Mucosa of rectum (tissue), 2 donors: ENCODE measurements around the gene EEF1E1.

ENCODE experiments used
- H3K27ac ChIP-seq, 2 donors: one replicate each; pipeline ENCODE4 v1.7.0; 2013; ENCODE audit warnings: inconsistent platforms in 2 of 2, low read depth in 2 of 2, low read length in 2 of 2
- H3K27me3 ChIP-seq, 2 donors: one replicate each; pipeline ENCODE4 v1.7.0; 2013; ENCODE audit warnings: low read length in 2 of 2; ENCODE audit not compliant: control insufficient read depth in 2 of 2, insufficient read depth in 2 of 2
- H3K36me3 ChIP-seq, 2 donors: one replicate each; pipeline ENCODE4 v1.7.0; 2013; ENCODE audit warnings: low read length in 2 of 2; ENCODE audit not compliant: control insufficient read depth in 2 of 2, insufficient read depth in 2 of 2
- H3K4me1 ChIP-seq, 2 donors: one replicate each; pipeline ENCODE4 v1.7.0; 2013; ENCODE audit warnings: low read length in 2 of 2, mild to moderate bottlenecking in 1 of 2; ENCODE audit not compliant: control insufficient read depth in 2 of 2, insufficient read depth in 2 of 2
- H3K4me3 ChIP-seq, 2 donors: one replicate each; pipeline ENCODE4 v1.7.0; 2013; ENCODE audit warnings: low read length in 2 of 2
- H3K9ac ChIP-seq, 2 donors: one replicate each; pipeline ENCODE4 v1.7.0; 2013; ENCODE audit warnings: low read length in 2 of 2, low read depth in 1 of 2, mild to moderate bottlenecking in 1 of 2
- H3K9me3 ChIP-seq, 2 donors: one replicate each; pipeline ENCODE4 v1.7.0; 2013; ENCODE audit warnings: low read length in 2 of 2; ENCODE audit not compliant: control insufficient read depth in 2 of 2
- donor health status: healthy.
- donor health status: Normal muscosa, but diverticular disease.

The EEF1E1 gene

DNA sequence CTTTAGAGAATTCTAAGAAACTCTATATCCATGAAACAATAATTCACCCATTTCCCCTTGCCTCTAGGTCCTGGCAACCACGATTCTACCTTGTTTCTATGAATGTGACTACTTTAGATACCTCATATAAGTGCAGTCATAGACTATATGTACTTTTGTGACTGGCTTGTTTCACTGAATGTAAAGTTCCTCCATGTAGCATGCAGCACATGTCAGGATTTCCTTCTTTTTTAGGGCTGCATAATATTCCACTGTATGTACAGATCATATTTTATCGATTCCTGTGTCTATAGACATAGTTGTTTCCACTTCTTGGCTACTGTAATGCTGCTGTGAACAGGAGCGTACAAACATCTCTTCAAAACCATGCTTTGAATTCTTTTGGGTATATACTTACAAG is 11.7 kb downstream of the EEF1E1 start:
- H3K9me3 ChIP-seq, result peaks cover 0 to 3% of the 10 kb centered on the region in 2 donors
- H3K27me3 ChIP-seq, result no peaks in the 10 kb centered on the region
- no peak overlapping the region for H3K4me3 ChIP-seq
- no peak overlapping the region for H3K9ac ChIP-seq
- H3K36me3 ChIP-seq, result peaks cover 36 to 39% of the 10 kb centered on the region in 2 donors
- H3K4me1 ChIP-seq, result no peaks in the 10 kb centered on the region
- no peak overlapping the region for H3K27ac ChIP-seq

DNA sequence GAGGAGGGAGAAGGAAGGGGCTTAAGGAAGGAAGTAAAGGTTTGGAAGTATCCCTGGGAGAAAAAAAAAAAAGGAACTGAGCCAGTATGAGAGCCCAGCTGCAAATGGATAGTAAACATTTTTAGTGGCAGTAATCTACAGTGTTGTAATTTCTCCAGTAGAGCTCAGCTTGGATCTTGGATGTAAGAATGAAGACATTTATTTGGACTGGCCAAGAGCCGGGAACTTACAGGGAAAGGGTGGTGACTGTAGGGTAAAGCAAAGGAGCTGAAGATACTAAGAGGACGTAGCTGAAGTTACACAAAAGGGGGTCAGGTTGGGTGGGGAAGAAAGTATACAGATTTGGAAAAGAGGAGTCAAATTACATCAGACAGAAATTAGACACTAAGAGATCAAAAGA is 13.5 kb downstream of the EEF1E1 start:
- Histone ChIP-seq H3K4me1 (no peaks in the 10 kb centered on the region), H3K27ac (no peak overlapping the region), H3K36me3 (peaks cover 30 to 31% of the 10 kb centered on the region in 2 donors), H3K9me3 (peaks cover 0 to 3% of the 10 kb centered on the region in 2 donors), H3K9ac (no peak overlapping the region), H3K27me3 (no peaks in the 10 kb centered on the region), H3K4me3 (no peak overlapping the region)

DNA sequence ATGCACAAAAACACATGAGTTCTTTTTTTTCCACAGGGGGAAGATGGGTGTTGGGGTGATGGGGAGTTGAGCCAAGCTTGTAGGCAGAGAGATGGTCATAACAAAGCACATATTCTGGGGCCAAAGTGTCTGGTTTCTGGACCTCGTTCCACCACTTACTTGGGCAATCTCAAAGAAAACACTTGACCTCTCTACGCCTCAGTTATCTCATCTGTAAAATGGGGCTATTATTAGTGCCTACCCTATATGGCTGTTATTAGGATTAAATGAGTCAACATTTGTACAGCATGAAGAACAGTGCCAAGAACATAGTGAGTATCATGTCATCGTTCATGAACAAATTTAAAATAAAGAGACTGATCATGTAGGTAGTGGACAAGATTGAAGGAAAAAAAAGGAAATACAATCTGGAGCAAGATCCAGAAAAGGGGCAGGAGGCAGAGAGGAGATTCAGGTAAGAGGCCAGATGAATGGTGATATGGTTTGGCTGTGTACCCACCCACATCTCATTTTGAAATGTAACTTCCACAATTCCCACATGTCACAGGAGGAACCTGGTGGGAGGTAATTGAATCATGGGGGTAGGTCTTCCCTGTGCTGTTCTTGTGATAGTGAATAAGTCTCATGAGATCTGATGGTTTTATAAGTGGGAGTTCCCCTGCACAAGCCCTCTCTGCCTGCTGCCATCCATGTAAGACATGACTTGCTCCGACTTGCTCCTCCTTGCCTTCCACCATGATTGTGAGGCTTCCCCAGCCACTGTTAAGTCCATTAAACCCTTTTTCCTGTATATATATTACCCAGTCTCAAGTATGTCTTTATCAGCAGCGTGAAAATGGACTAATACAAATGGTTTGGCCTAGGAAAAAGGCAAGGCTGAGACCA is 14.2 kb downstream of the EEF1E1 start:
- Histone ChIP-seq H3K4me1 (no peaks in the 10 kb centered on the region), H3K27ac (no peak overlapping the region), H3K9me3 (peaks cover 0 to 3% of the 10 kb centered on the region in 2 donors), H3K9ac (no peak overlapping the region), H3K36me3 (peaks cover 31 to 32% of the 10 kb centered on the region in 2 donors), H3K27me3 (no peaks in the 10 kb centered on the region), H3K4me3 (no peak overlapping the region)

DNA sequence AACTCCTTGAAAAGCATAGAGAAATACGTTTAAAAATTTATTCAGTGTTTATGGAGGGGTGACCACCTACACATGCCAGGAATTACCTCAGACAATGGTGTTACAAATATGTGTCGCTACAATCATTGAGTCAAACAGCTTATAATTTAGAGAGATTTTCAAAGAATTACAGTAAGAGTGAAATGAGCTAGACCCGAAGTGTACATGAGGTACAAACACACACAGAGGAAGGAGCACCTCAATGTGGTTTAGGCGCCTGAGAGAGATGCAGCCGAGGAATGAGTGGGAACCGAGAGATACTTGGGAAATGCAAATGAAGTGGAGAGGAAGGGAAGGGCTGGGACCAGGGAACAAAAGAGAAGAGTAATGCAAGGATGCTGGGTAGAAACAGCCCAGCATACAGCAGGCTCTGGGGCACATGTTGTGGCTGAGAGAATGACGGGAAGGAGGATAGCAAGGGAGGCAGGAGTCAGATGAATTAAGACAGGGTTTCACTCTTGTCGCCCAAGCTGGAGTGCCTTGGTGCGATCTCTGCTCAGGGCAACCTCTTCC is 15.5 kb downstream of the EEF1E1 start:
- Histone ChIP-seq H3K4me3 (no peak overlapping the region), H3K4me1 (no peaks in the 10 kb centered on the region), H3K27ac (no peak overlapping the region), H3K9ac (no peak overlapping the region), H3K36me3 (peaks cover 31 to 34% of the 10 kb centered on the region in 2 donors), H3K27me3 (no peaks in the 10 kb centered on the region), H3K9me3 (peaks cover 0 to 3% of the 10 kb centered on the region in 2 donors)

DNA sequence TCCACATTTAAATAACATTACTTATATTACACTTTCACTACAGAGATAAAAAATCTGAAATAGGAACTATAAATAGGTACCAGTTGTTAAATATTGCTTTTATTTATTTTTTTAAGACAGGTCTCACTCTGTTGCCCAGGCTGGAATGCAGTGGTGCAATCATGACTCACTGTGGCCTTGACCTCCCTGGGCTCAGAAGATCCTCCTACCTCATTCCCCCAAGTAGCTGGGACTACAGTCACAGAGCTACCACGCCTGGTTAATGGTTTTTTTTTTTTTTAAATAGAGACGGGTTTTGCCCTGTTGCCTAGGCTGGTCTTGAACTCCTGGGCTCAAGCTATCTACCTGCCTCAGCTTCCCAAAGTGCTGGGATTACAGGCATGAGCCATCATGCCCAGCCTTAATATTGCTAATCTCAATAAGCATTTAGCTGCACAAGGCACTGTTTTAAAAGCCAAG is 17.3 kb downstream of the EEF1E1 start:
- Histone ChIP-seq H3K27me3 (no peaks in the 10 kb centered on the region), H3K9me3 (no peaks in the 10 kb centered on the region), H3K36me3 (peaks cover 30 to 31% of the 10 kb centered on the region in 2 donors), H3K4me3 (no peak overlapping the region), H3K4me1 (no peaks in the 10 kb centered on the region), H3K9ac (no peak overlapping the region), H3K27ac (no peak overlapping the region)

DNA sequence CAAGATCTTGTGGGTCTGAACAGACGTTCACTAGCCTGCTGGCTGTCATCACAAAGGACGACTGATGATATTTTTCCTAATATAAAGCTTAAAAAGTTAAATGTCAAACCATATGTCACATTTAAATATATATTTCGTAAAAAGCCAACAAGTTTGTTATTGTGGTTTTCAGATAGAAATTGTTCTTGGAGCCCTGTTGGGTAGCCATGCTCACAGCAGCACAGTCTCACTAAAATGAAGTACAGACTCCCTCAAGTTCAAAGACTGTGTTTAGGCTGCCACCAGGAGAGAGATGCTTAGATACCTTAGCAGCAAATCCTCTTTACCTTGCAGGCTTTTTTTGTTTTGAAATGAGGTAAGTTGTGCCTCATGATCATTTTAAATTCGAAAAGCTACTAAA is 17.8 kb downstream of the EEF1E1 start:
- Histone ChIP-seq H3K4me3 (no peak overlapping the region), H3K27me3 (no peaks in the 10 kb centered on the region), H3K27ac (no peak overlapping the region), H3K9me3 (no peaks in the 10 kb centered on the region), H3K4me1 (no peaks in the 10 kb centered on the region), H3K9ac (no peak overlapping the region), H3K36me3 (peaks cover 28 to 31% of the 10 kb centered on the region in 2 donors)

DNA sequence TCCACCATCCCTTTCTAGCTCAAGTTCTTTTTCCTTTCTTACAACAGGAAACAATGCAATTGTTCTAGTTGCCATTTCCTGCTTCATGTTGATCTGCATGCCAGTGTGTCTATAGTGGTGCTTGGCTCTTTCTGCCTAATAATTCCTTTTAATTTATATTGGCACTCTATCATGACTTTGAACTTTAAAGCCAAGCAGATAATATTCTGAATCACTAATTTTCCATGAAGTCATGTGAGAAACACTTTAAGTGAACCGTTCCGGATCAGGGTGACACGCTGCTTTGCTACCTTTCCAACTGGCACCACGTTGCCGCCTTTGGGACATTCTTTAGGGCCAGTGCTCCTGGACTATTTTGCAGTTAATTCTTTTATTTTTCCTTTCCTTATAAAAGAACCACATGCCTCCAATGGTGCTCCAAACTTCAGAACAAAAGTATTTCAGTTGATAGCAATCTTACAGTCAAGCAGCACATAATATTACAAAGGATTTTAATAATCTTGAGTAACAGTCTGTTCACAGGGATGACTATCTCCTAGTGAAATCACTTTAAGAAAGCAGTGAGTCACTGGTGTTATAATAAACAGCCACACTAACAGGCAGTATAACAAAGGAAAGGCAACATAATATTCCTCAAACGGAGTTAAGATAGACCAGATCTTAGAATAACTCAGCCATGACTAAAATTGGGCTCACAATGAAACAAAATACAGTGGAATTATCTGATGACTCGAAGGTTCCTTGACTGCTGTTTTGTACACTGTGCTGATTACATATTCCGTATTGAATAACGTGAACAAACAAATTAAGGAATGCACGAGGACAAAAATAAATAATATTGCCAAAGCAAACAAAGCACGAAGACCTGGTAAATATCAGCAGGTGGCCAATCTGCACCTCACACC is 19.1 kb downstream of the EEF1E1 start:
- Histone ChIP-seq H3K4me3 (no peak overlapping the region), H3K27ac (no peak overlapping the region), H3K4me1 (no peaks in the 10 kb centered on the region), H3K9ac (no peak overlapping the region), H3K9me3 (no peaks in the 10 kb centered on the region), H3K36me3 (peaks cover 15 to 19% of the 10 kb centered on the region in 2 donors), H3K27me3 (no peaks in the 10 kb centered on the region)

DNA sequence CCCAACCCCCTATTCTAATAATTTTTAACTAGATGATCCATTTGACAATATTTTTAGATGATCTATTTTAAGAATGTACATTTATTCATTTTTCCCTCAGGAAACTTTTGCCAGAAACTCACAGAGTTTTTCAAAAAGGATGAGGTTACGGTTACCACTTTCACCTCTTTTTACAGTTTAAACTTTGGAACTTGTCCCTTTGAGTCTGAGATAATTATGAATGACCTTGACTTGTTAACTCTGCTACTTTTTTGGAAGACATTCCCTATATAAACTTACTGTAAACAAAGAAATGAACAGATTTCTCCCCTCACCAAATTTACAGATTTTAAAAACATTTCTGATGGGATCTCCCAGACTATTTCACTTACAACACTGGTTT is 19.8 kb downstream of the EEF1E1 start:
- H3K27me3 ChIP-seq, result no peaks in the 10 kb centered on the region
- H3K27ac ChIP-seq, result no peak overlapping the region
- H3K36me3 ChIP-seq, result peaks cover 9 to 13% of the 10 kb centered on the region in 2 donors
- H3K9me3 ChIP-seq, result no peaks in the 10 kb centered on the region
- no peaks in the 10 kb centered on the region for H3K4me1 ChIP-seq
- H3K9ac ChIP-seq, result no peak overlapping the region
- no peak overlapping the region for H3K4me3 ChIP-seq

DNA sequence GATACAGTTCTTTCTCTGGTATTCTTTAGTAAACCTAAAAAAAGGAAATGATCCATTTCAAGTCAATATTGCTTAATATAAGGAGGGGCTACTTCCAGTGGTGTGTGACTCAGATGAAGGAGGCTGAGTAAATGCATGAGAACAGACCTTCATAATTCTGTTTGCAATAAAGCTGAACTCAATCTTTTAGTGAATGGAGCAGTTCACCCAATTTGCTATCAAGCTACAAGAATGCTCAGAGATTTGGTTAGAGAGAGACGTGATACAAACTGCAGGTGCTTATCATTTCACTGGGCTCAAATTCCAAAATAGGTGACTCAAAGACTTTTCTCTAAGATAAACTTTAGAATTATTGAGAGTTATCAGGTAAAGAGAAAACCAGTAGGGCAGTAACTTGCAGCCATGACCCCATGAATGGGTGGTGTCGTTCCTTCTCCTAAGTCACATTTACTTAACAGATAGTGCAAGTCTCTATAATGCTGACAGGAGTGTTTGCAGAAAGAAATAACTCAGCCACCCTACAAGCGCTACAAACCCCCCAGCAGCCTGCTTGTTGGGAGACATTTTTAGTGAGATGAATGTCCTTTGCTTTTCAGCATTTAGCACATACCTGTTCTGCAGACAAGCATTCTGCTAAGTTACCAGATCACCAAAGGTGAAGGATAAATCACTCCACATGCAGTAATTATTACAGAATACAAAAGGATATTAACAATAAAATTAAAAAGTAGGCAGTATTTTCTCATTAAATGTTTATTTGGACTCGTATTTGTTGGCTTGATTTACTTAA is 21.8 kb downstream of the EEF1E1 start:
- no peaks in the 10 kb centered on the region for H3K27me3 ChIP-seq
- H3K27ac ChIP-seq, result no peak overlapping the region
- H3K9me3 ChIP-seq, result no peaks in the 10 kb centered on the region
- H3K4me3 ChIP-seq, result no peak overlapping the region
- peaks cover 2 to 6% of the 10 kb centered on the region in 2 donors for H3K36me3 ChIP-seq
- H3K4me1 ChIP-seq, result no peaks in the 10 kb centered on the region
- no peak overlapping the region for H3K9ac ChIP-seq
